ENCODE data around the gene AMACR. TPM values are rescaled to one million over a fixed set of nuclear protein-coding genes. Genes with fewer than 3 reads are reported as not detected.

Gene AMACR
- total and polyA plus RNA-seq, 7 donors = 1.5 to 14.4 (median 5.6) TPM

- WGBS, 3 donors = 89 to 100% (median 98%) methylated on average over 1 of the region's 1 CpG
- TF ChIP-seq, protein P1, sequence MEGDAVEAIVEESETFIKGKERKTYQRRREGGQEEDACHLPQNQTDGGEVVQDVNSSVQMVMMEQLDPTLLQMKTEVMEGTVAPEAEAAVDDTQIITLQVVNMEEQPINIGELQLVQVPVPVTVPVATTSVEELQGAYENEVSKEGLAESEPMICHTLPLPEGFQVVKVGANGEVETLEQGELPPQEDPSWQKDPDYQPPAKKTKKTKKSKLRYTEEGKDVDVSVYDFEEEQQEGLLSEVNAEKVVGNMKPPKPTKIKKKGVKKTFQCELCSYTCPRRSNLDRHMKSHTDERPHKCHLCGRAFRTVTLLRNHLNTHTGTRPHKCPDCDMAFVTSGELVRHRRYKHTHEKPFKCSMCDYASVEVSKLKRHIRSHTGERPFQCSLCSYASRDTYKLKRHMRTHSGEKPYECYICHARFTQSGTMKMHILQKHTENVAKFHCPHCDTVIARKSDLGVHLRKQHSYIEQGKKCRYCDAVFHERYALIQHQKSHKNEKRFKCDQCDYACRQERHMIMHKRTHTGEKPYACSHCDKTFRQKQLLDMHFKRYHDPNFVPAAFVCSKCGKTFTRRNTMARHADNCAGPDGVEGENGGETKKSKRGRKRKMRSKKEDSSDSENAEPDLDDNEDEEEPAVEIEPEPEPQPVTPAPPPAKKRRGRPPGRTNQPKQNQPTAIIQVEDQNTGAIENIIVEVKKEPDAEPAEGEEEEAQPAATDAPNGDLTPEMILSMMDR (IDR thresholded peaks at IDR 0.05) = no peak
- intact Hi-C loops (cut with DNase I) = no loop called here
- H3K27ac ChIP-seq = no peak overlapping the region
- DNase-seq (no peak), ATAC-seq (no peak)
- H3K27me3 ChIP-seq (ENCODE audit: insufficient read depth in 3 of 3, low read length in 2 of 3) = no peaks in the 10 kb centered on the region
- no peaks in the 10 kb centered on the region for H3K9me3 ChIP-seq
- H3K36me3 ChIP-seq (ENCODE audit: insufficient read depth in 1 of 2, low read depth in 1 of 2) = peaks cover 0 to 16% of the 10 kb centered on the region in 2 donors
- H3K4me3 ChIP-seq = no peak overlapping the region
- no peaks in the 10 kb centered on the region for H3K4me1 ChIP-seq
Measured at GRCh38 chr5:34020726-34021125, 12.9 kb upstream of the AMACR start.

DNA sequence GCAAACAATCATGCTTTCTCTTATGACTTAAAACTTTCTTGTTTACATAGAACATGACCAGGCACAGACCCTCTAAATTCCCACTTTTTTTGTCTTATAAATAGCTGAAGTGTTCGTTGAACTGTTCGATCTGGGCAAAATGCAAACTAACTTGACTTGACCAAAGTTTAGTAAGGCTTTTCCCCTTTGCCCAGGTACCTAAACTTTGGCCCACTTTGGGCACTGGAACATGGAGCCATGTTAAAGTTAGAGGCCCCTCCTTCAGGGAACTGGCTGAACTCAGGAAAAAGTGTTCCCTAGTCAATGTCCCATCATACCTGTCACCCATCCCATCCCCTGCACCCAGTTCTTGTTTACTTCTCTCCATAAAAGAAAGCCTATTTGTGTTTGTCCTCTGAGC, 9.4 kb upstream of the AMACR start:
- Histone ChIP-seq H3K27me3 (ENCODE audit: insufficient read depth in 3 of 3, low read length in 2 of 3) (no peaks in the 10 kb centered on the region), H3K4me3 (no peak overlapping the region), H3K36me3 (ENCODE audit: insufficient read depth in 1 of 2, low read depth in 1 of 2) (peaks cover 0 to 16% of the 10 kb centered on the region in 2 donors), H3K4me1 (no peaks in the 10 kb centered on the region), H3K27ac (no peak overlapping the region), H3K9me3 (no peaks in the 10 kb centered on the region)
- TF ChIP-seq, protein P1 (IDR thresholded peaks at IDR 0.05) = no peak
- WGBS, 3 donors = 93 to 95% (median 93%) methylated on average over 2 of the region's 2 CpGs
- ATAC-seq (no peak), DNase-seq (no peak)
- intact Hi-C loops (cut with DNase I) = no loop called here

- Histone ChIP-seq H3K27ac (no peak overlapping the region), H3K9me3 (no peaks in the 10 kb centered on the region), H3K4me3 (no peak overlapping the region), H3K4me1 (no peaks in the 10 kb centered on the region), H3K27me3 (ENCODE audit: insufficient read depth in 3 of 3, low read length in 2 of 3) (no peaks in the 10 kb centered on the region), H3K36me3 (ENCODE audit: insufficient read depth in 1 of 2, low read depth in 1 of 2) (peaks cover 0 to 16% of the 10 kb centered on the region in 2 donors)
- TF ChIP-seq, protein P1 (IDR thresholded peaks at IDR 0.05) = no peak
- DNase-seq (no peak), ATAC-seq (no peak)
- intact Hi-C loops (cut with DNase I) = no loop called here
- WGBS, 3 donors = 75 to 95% (median 92%) methylated on average over 2 of the region's 2 CpGs
Measured at GRCh38 chr5:34016750-34017149, 8.9 kb upstream of the AMACR start.

DNA sequence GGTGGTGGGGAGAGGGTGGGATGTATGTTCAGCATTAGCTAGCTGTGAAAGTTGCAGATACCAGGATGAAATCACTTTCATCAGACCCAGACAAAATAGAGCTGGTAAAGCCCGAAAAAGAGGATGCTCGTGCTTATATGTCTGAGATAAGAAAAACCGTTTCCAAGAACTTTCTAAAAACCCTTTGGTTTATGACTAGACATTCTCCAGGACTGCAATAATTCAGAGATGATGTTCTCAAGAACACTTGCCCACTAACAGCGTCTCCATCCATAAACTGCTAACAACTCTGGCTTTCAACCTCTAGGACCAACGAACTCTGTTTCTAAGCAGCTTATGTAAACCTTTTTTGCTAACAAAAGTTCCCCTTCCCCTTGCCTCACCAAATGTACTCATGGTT, 8.4 kb upstream of the AMACR start:
- intact Hi-C loops (cut with DNase I) = no loop called here
- 75 to 80% (median 77%) methylated on average over 5 of the region's 5 CpGs for WGBS, 3 donors
- no peak for DNase-seq
- Histone ChIP-seq H3K4me3 (no peak overlapping the region), H3K27ac (no peak overlapping the region), H3K36me3 (ENCODE audit: insufficient read depth in 1 of 2, low read depth in 1 of 2) (peaks cover 0 to 16% of the 10 kb centered on the region in 2 donors), H3K27me3 (ENCODE audit: insufficient read depth in 3 of 3, low read length in 2 of 3) (no peaks in the 10 kb centered on the region), H3K9me3 (no peaks in the 10 kb centered on the region), H3K4me1 (no peaks in the 10 kb centered on the region)
- ATAC-seq = no peak
- TF ChIP-seq, protein P1 (IDR thresholded peaks at IDR 0.05) = no peak

GRCh38 chr5:34015120-34015822, 7.4 kb upstream of the AMACR start:
- DNase-seq (no peak), ATAC-seq (no peak)
- Histone ChIP-seq H3K4me1 (no peaks in the 10 kb centered on the region), H3K9me3 (no peaks in the 10 kb centered on the region), H3K27me3 (ENCODE audit: insufficient read depth in 3 of 3, low read length in 2 of 3) (no peaks in the 10 kb centered on the region), H3K4me3 (no peak overlapping the region), H3K36me3 (ENCODE audit: insufficient read depth in 1 of 2, low read depth in 1 of 2) (peaks cover 0 to 13% of the 10 kb centered on the region in 2 donors), H3K27ac (no peak overlapping the region)
- WGBS, 3 donors = 76 to 89% (median 83%) methylated on average over 4 of the region's 4 CpGs
- intact Hi-C loops (cut with DNase I) = no loop called here
- TF ChIP-seq, protein P1 (IDR thresholded peaks at IDR 0.05) = no peak
